K562 (cell line): Measurements from ENCODE around the gene HYAL3. TPM values are rescaled to one million over a fixed set of nuclear protein-coding genes. Genes with fewer than 3 reads are reported as not detected.

ENCODE experiments used
- ATAC-seq: fragments of 200-7000 bp; cut with Tn5 transposase; 3 replicates; pipeline ENCODE4 v1.9.1; 2020; ENCODE audit warnings: moderate library complexity
- BruUV-seq: library from RNA; stranded (reverse); fragments of 400-500 nt; replicated peaks from 2 replicates; lab custom pipeline; 2021; lab: Mats Ljungman, UMichigan
- CTCF ChIA-PET: fragments of 300-600 bp; formaldehyde crosslinking; extraction: SDS; loops from one replicate; lab custom pipeline; 2021; ENCODE audit warnings: low intra/inter-chr PET ratio; lab: Yijun Ruan, JAX
- POLR2A ChIA-PET: fragments of 300-600, 350-650 bp; sonication (Branson Sonifier 250); formaldehyde crosslinking; extraction: SDS; loops from one replicate; lab custom pipeline; 2021; ENCODE audit warnings: antibody characterized with exemption, inconsistent platforms; lab: Yijun Ruan, JAX
- DNase-seq, 4 experiments: peaks; one replicate each; pipeline versions ENCODE4 v3.0.0 to v3.0.0-alpha.2; 2011 to 2018; ENCODE audit warnings: low spot score in 3 of 4, mixed read lengths in 3 of 4; ENCODE audit errors: extremely low read depth in 1 of 4
- FAIRE-seq: peaks from 2 replicates; lab custom pipeline; 2011; peaks lifted over from hg19 to GRCh38; lab: Jason Lieb, UNC
- H2AFZ ChIP-seq: 2 replicates; pipeline ENCODE4 v1.6.0; 2011; ENCODE audit warnings: low read depth, low read length, control low read depth, inconsistent platforms
- H3K27ac ChIP-seq: fragments of 200-600 bp; 3 replicates; pipeline ENCODE4 v1.8.0; 2011; ENCODE audit warnings: low read depth, mild to moderate bottlenecking, control low read depth, inconsistent platforms, low read length, moderate library complexity, mixed read lengths; ENCODE audit errors: extremely low read depth
- H3K27me3 ChIP-seq, 2 experiments: fragments of 300-600 bp in 1 of 2; 2 replicates in 1 of 2; 3 replicates in 1 of 2; pipeline versions ENCODE4 v1.6.0 to v1.8.0; 2011; ENCODE audit warnings: inconsistent platforms in 2 of 2, low read length in 2 of 2, mild to moderate bottlenecking in 1 of 2, mixed read lengths in 1 of 2, moderate library complexity in 1 of 2; ENCODE audit not compliant: control insufficient read depth in 2 of 2, insufficient read depth in 2 of 2
- H3K36me3 ChIP-seq: fragments of 300-600 bp; 3 replicates; pipeline ENCODE4 v1.8.0; 2011; ENCODE audit warnings: mild to moderate bottlenecking, low read length, inconsistent platforms; ENCODE audit not compliant: control insufficient read depth, insufficient read depth
- H3K4me1 ChIP-seq, 2 experiments: fragments of 200-600 bp in 1 of 2; replicated peaks in 1 of 2; 2 replicates in 1 of 2; 3 replicates in 1 of 2; pipeline versions ENCODE4 v1.5.1 to v1.8.0; 2011; ENCODE audit warnings: inconsistent platforms in 2 of 2, low read length in 2 of 2, mild to moderate bottlenecking in 1 of 2, mixed read lengths in 1 of 2, moderate library complexity in 1 of 2; ENCODE audit not compliant: control insufficient read depth in 2 of 2, insufficient read depth in 2 of 2
- H3K4me2 ChIP-seq: 2 replicates; pipeline ENCODE4 v1.6.1; 2011; ENCODE audit warnings: low read length, control low read depth, inconsistent platforms, mixed read lengths; ENCODE audit not compliant: insufficient read depth
- H3K4me3 ChIP-seq: fragments of 200-600 bp; sonication (generic), shearing (Covaris generic); 2 replicates; pipeline ENCODE4 v1.5.1; 2016; ENCODE audit warnings: control low read depth, inconsistent platforms
- H3K79me2 ChIP-seq: fragments of 200-600 bp; 3 replicates; pipeline ENCODE4 v1.8.0; 2011; ENCODE audit warnings: low read length, inconsistent platforms; ENCODE audit not compliant: control insufficient read depth, insufficient read depth
- H3K9ac ChIP-seq, 2 experiments: 2 replicates each; pipeline versions ENCODE4 v1.6.0 to v1.6.1; 2011; ENCODE audit warnings: low read depth in 2 of 2, low read length in 2 of 2, control low read depth in 1 of 2, inconsistent platforms in 1 of 2, mild to moderate bottlenecking in 1 of 2, mixed read lengths in 1 of 2; ENCODE audit not compliant: insufficient read depth in 1 of 2
- H3K9me1 ChIP-seq: one replicate; pipeline ENCODE4 v1.6.0; 2011; ENCODE audit warnings: inconsistent platforms, mild to moderate bottlenecking, low read length, moderate library complexity; ENCODE audit not compliant: control insufficient read depth, insufficient read depth
- H3K9me3 ChIP-seq: replicated peaks from 2 replicates; pipeline ENCODE4 v1.5.1; 2011; ENCODE audit warnings: low read depth, low read length, inconsistent platforms; ENCODE audit not compliant: control insufficient read depth, insufficient read depth
- H4K20me1 ChIP-seq: replicated peaks from 2 replicates; pipeline ENCODE4 v1.6.1; 2011; ENCODE audit warnings: low read length, inconsistent platforms, mixed read lengths; ENCODE audit not compliant: control insufficient read depth, insufficient read depth
- HDAC1 ChIP-seq, 2 experiments: fragments of 450-650 bp; IDR thresholded peaks; 2 replicates each; pipeline ENCODE4 v1.6.1; 2016 to 2017; ENCODE audit warnings: inconsistent platforms in 1 of 2, mild to moderate bottlenecking in 1 of 2, moderate library complexity in 1 of 2
- HNRNPUL1 ChIP-seq: fragments of 200-400 bp; formaldehyde crosslinking; IDR thresholded peaks from 2 replicates; pipeline ENCODE4 v1.6.1; 2017; ENCODE audit warnings: low read length
- KDM1A ChIP-seq, 2 experiments: fragments of 450-650 bp; IDR thresholded peaks; 2 replicates each; pipeline ENCODE4 v1.6.1; 2016; ENCODE audit warnings: mild to moderate bottlenecking in 2 of 2
- KLF1 ChIP-seq: fragments of 450-650 bp; IDR thresholded peaks from 2 replicates; pipeline ENCODE4 v1.6.1; 2016; ENCODE audit warnings: missing genetic modification characterization, missing compliant biosample characterization
- KLF13 ChIP-seq: fragments of 450-650 bp; IDR thresholded peaks from 2 replicates; pipeline ENCODE4 v1.6.1; 2016; ENCODE audit warnings: missing genetic modification characterization, low read depth, mild to moderate bottlenecking, missing compliant biosample characterization, moderate library complexity, borderline replicate concordance
- L3MBTL2 ChIP-seq: fragments of 450-650 bp; IDR thresholded peaks from 2 replicates; pipeline ENCODE4 v1.6.1; 2016; ENCODE audit warnings: mild to moderate bottlenecking, moderate library complexity
- NBN ChIP-seq: fragments of 450-650 bp; IDR thresholded peaks from 2 replicates; pipeline ENCODE4 v1.6.1; 2016; ENCODE audit warnings: low read depth, mild to moderate bottlenecking
- PHF8 ChIP-seq: fragments of 200-600 bp; sonication (generic); IDR thresholded peaks from 2 replicates; pipeline ENCODE4 v1.6.1; 2012; ENCODE audit warnings: mixed run types, mild to moderate bottlenecking, inconsistent platforms, low read length, moderate library complexity, borderline replicate concordance
- POLR2A ChIP-seq: fragments of 450-650 bp; conservative IDR thresholded peaks from 2 replicates; pipeline ENCODE4 v1.6.1; 2016
- RBM39 ChIP-seq: fragments of 200-400 bp; formaldehyde crosslinking; optimal IDR thresholded peaks from 2 replicates; pipeline ENCODE3; 2018; ENCODE audit warnings: low read depth, low read length
- SAFB ChIP-seq: fragments of 200-400 bp; formaldehyde crosslinking; IDR thresholded peaks from 2 replicates; pipeline ENCODE4 v1.6.1; 2017; ENCODE audit warnings: low read depth, low read length, borderline replicate concordance
- ZNF316 ChIP-seq: fragments of 450-650 bp; IDR thresholded peaks from 2 replicates; pipeline ENCODE4 v1.6.1; 2016
- ZNF696 ChIP-seq: fragments of 250-450 bp; sonication (Bioruptor Pico); conservative IDR thresholded peaks from 2 replicates; pipeline ENCODE4 v1.4.0; 2020; ENCODE audit warnings: mild to moderate bottlenecking, moderate library complexity
- ZNF764 ChIP-seq: fragments of 250-450 bp; sonication (Bioruptor Pico); IDR thresholded peaks from 2 replicates; pipeline ENCODE4 v1.4.0; 2020; ENCODE audit warnings: low read depth, mild to moderate bottlenecking, moderate library complexity
- WGBS: fragments of 100-300 bp; shearing (Covaris generic); methylation state at CpG from one replicate; pipeline ENCODE4 v1.1.6; 2016; ENCODE audit warnings: low coverage, mixed read lengths; ENCODE audit not compliant: insufficient coverage; ENCODE audit errors: missing lambda C conversion rate; 5-methylcytosine and 5-hydroxymethylcytosine counted together
- in situ Hi-C: fragments of 300-500 bp; cut with MboI; formaldehyde crosslinking; loops from 4 replicates; pipeline ENCODE4 v1.15.0; 2018; ENCODE audit warnings: inconsistent platforms, mixed read lengths
- intact Hi-C: fragments of 100-400 bp; cut with micrococcal nuclease; formaldehyde crosslinking; loops from 2 replicates; pipeline ENCODE4 v1.14.2; 2022
- polyA plus RNA-seq, 8 experiments: library from polyadenylated mRNA; depleted of rRNA in 4 of 8; stranded (reverse) in 5 of 8; unstranded in 3 of 8; fragments of >200 nt; fragmentation: Nextera tagmentation in 2 of 8; fragmentation: Illumina TruSeq in 1 of 8; extraction: Ambion mirVana in 2 of 8; extraction: Trizol in 1 of 8; gene quantifications; 2 replicates each; pipeline versions ENCODE4 v1.2.1 to v1.2.3, GENCODE V29; 2011 to 2014; ENCODE audit warnings: inconsistent platforms in 1 of 8, missing spikeins in 1 of 8
- total RNA-seq, 7 experiments: library from RNA; depleted of rRNA in 6 of 7; stranded (reverse); fragments of >200 nt in 6 of 7; fragmentation: Illumina TruSeq in 2 of 7; extraction: Trizol in 2 of 7; gene quantifications; 2 replicates each; pipeline versions ENCODE4 v1.2.1 to v1.2.3, GENCODE V29; 2011 to 2021; ENCODE audit warnings: low replicate concordance in 1 of 7

HYAL3 gene
- total and polyA plus RNA-seq, 9 of the 15 experiments (the other 6 are each of a cell fraction or from before 2014, with no cell fraction given), result 0.38 to 9.1 (median 6.8) TPM

- no peak overlapping the region for H3K27ac ChIP-seq
- H3K27me3 ChIP-seq, result no peaks in the 10 kb centered on the region
- H3K9me1 ChIP-seq, result no peaks in the 10 kb centered on the region
- TF ChIP-seq L3MBTL2 (no peak), PHF8 (no peak), ZNF764 (CRISPR knock-in tag) (no peak)
- H4K20me1 ChIP-seq, result no peaks in the 10 kb centered on the region; the same call in 1 of the 2 replicates
- DNase-seq, result no peak
- BruUV-seq, result no TSS peak
- peaks cover 6 to 50% of the 10 kb centered on the region in 2 experiments; a peak in 4 of 5 replicates for H3K4me1 ChIP-seq
- H3K9me3 ChIP-seq, result no peaks in the 10 kb centered on the region
- no peaks in the 10 kb centered on the region for H3K36me3 ChIP-seq
- in situ Hi-C loops, result no loop called here
- intact Hi-C loops, result no loop called here
- peaks cover 1% of the 10 kb centered on the region; the same call in 1 of the 3 replicates for H3K79me2 ChIP-seq
- H3K4me2 ChIP-seq, result no peak overlapping the region
- H2AFZ ChIP-seq, result no peak overlapping the region
- 13% methylated on average over 1 of the region's 1 CpG for WGBS
- FAIRE-seq, result no peak
- ChIA-PET CTCF (no interaction called here), POLR2A (interaction anchor here (0.9 kb wide), 1 partner anchor 53 kb away, joined by 3 read pairs; no protein-coding TSS in a partner anchor)
- H3K4me3 ChIP-seq, result no peak overlapping the region
- no peak for ATAC-seq
- H3K9ac ChIP-seq, result no peak overlapping the region
Measured at GRCh38 chr3:50265571-50265970, 33.6 kb downstream of the HYAL3 start.

- in situ Hi-C loops (no loop called here), intact Hi-C loops (no loop called here)
- Histone ChIP-seq H3K79me2 (peaks cover 3% of the 10 kb centered on the region; the same call in 1 of the 3 replicates), H3K4me3 (no peak overlapping the region), H3K9me1 (no peaks in the 10 kb centered on the region), H3K27me3 (no peaks in the 10 kb centered on the region), H3K4me1 (peaks cover 6 to 50% of the 10 kb centered on the region in 2 experiments; a peak in 4 of 5 replicates), H3K27ac (no peak overlapping the region; the same call in 2 of the 3 replicates), H3K9ac (peak overlapping the region in 1 of 2 experiments; percentile 52; a peak in 2 of 4 replicates), H3K4me2 (no peak overlapping the region), H3K36me3 (no peaks in the 10 kb centered on the region), H3K9me3 (no peaks in the 10 kb centered on the region), H2AFZ (no peak overlapping the region), H4K20me1 (no peaks in the 10 kb centered on the region)
- no peak for ATAC-seq
- CTCF ChIA-PET, result no interaction called here
- TF ChIP-seq HNRNPUL1 (no peak), NBN (no peak), ZNF316 (no peak), POLR2A (no peak), RBM39 (no peak), HDAC1 (IDR thresholded peaks at IDR 0.05) (no peak), KLF13 (no peak), ZNF696 (no peak), KDM1A (IDR thresholded peaks at IDR 0.05) (no peak), SAFB (no peak), KLF1 (tag) (no peak)
- WGBS, result 58% methylated on average over 6 of the region's 7 CpGs
- POLR2A ChIA-PET, result no interaction called here
- no peak for FAIRE-seq
- no TSS peak for BruUV-seq
- DNase-seq, result no peak
Measured at GRCh38 chr3:50264964-50265485, 34.2 kb downstream of the HYAL3 start.
